Kidney epithelial cell (primary cell): Measurements from ENCODE around the gene ZFYVE19. TPM values are rescaled to one million over a fixed set of nuclear protein-coding genes. Genes with fewer than 3 reads are reported as not detected.

Experiments used
- DNase-seq: peaks from one replicate; pipeline ENCODE4 v3.0.0-alpha.2; 2010; ENCODE audit warnings: low read depth
- H3K27me3 ChIP-seq: 2 replicates; pipeline ENCODE4 v1.6.0; 2011; ENCODE audit warnings: low read length; ENCODE audit not compliant: control insufficient read depth, insufficient read depth
- H3K36me3 ChIP-seq: 2 replicates; pipeline ENCODE4 v1.5.1; 2011; ENCODE audit warnings: low read length; ENCODE audit not compliant: control insufficient read depth, insufficient read depth
- H3K4me3 ChIP-seq: 2 replicates; pipeline ENCODE4 v1.5.1; 2011; ENCODE audit warnings: low read depth, mild to moderate bottlenecking, control low read depth, low read length
- CTCF ChIP-seq: IDR thresholded peaks from 2 replicates; pipeline ENCODE4 v1.5.1; 2011; ENCODE audit warnings: mild to moderate bottlenecking, moderate library complexity, low read length, control low read depth, inconsistent platforms; ENCODE audit not compliant: insufficient read depth, poor library complexity, severe bottlenecking
- total RNA-seq: library from RNA; depleted of rRNA; stranded (reverse); fragments of >200 nt; gene quantifications from 2 replicates; pipeline ENCODE4 v1.2.3, GENCODE V29; 2015

ZFYVE19 gene
- total RNA-seq, 1 donor from 2014 or later, result 34.7 TPM

- TF ChIP-seq CTCF, result no peak
- no peaks in the 10 kb centered on the region for H3K27me3 ChIP-seq
- no peak for DNase-seq
- no peak overlapping the region for H3K4me3 ChIP-seq
- no peaks in the 10 kb centered on the region for H3K36me3 ChIP-seq
Observed at GRCh38 chr15:40785814-40786213, 21.1 kb upstream of the ZFYVE19 start.

GRCh38 chr15:40787344-40787841, 19.5 kb upstream of the ZFYVE19 start:
- TF ChIP-seq CTCF, result no peak
- Histone ChIP-seq H3K27me3 (no peaks in the 10 kb centered on the region), H3K4me3 (no peak overlapping the region), H3K36me3 (peaks cover 2% of the 10 kb centered on the region)
- DNase-seq, result peak; percentile 94

DNA sequence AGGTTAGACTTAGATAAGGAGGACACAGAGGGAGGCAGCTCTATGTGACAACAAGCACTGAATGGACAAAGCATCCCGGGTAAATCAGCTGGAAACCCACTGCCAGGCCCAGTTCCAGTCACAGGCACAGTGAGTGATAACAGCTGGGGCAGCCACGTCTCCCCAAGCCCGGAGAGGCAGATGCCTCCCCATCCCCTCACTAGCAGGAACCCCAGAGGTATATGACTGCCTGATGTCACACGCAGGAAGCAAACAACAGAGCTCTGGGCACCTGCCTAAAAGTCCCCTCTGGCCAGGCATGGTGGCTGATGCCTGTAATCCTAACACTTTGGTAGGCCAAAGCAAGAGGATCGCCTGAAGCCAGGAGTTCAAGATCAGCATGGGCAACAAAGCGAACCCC, 18.9 kb upstream of the ZFYVE19 start:
- no peak for TF ChIP-seq CTCF
- Histone ChIP-seq H3K4me3 (no peak overlapping the region), H3K27me3 (no peaks in the 10 kb centered on the region), H3K36me3 (peaks cover 2% of the 10 kb centered on the region)
- DNase-seq, result no peak

DNA sequence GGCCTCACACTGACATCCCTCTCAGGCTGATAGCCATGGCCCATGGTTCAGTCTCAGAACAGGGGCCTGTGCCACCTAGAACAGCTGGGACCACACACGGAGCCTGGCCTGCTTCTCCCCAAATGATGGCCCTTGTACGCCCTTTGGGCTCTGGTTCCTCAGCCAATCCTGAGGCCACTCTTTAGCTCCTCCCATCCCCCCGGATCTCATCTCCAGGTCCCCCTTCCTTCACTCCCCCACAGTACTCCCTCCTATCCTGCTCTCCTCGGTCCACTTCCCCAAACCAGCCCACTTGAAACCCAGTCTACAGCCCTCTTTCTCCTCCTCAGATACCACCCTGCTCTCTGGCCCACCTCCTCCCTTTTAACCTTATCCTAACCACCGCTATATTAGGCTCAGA, 17.8 kb upstream of the ZFYVE19 start:
- no peak for DNase-seq
- Histone ChIP-seq H3K27me3 (no peaks in the 10 kb centered on the region), H3K36me3 (peaks cover 2% of the 10 kb centered on the region), H3K4me3 (no peak overlapping the region)
- no peak for TF ChIP-seq CTCF

DNA sequence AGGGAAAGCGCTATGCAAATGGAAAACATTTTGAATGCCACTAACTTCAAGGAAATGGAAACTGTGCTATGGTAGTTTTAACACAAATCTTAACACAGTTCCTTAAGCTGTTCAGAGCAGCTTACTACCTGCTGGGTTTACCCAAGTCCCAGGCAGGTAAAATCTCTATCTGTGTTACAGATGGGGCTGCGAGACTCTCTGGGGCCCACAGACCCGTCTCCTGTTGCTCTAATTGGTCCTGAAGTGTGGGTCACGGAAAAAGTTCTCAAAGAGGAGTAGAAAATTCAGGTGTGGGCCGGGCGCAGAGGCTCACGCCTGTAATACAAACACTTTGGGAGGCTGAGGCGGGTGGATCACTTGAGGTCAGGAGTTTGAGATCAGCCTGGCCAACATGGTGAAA, 16.9 kb upstream of the ZFYVE19 start:
- H3K27me3 ChIP-seq, result no peaks in the 10 kb centered on the region
- H3K4me3 ChIP-seq, result no peak overlapping the region
- DNase-seq, result no peak
- H3K36me3 ChIP-seq, result peaks cover 2% of the 10 kb centered on the region
- TF ChIP-seq CTCF, result no peak

DNA sequence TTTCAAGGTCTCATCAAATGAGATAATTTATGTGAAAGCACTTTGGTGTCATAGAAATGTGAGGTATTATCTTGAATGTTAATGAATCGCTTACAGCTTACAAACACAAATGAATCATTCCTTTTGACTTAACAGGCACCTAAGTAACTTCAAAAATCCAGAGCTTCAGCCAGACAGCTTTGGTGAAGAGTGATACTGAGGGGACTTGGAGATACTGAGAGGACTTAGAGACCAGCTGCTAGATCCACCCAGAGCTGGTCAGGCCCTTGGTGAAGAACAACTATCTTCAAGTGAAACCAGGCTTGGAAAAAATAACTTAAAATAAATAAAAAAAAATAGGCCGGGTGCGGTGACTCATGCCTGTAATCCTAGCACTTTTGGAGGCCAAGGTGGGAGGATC, 16.2 kb upstream of the ZFYVE19 start:
- H3K36me3 ChIP-seq, result peaks cover 2% of the 10 kb centered on the region
- DNase-seq, result no peak
- no peak for TF ChIP-seq CTCF
- no peak overlapping the region for H3K4me3 ChIP-seq
- no peaks in the 10 kb centered on the region for H3K27me3 ChIP-seq
